Body of pancreas (tissue), 4 donors: ENCODE data around the gene MROH9.

ENCODE experiments used
- CTCF ChIP-seq, 7 experiments: fragments of 450-650 bp in 4 of 7; fragments of 200-600 bp in 3 of 7; sonication (generic) in 3 of 7; IDR thresholded peaks; one replicate each; pipeline ENCODE4 v1.5.1; 2016 to 2019; ENCODE audit warnings: antibody characterized with exemption in 7 of 7
- POLR2A ChIP-seq, 3 donors: fragments of 450-650 bp; IDR thresholded peaks; one replicate each; pipeline ENCODE4 v1.6.1; 2016; ENCODE audit warnings: antibody characterized with exemption in 3 of 3, mild to moderate bottlenecking in 2 of 3

DNA sequence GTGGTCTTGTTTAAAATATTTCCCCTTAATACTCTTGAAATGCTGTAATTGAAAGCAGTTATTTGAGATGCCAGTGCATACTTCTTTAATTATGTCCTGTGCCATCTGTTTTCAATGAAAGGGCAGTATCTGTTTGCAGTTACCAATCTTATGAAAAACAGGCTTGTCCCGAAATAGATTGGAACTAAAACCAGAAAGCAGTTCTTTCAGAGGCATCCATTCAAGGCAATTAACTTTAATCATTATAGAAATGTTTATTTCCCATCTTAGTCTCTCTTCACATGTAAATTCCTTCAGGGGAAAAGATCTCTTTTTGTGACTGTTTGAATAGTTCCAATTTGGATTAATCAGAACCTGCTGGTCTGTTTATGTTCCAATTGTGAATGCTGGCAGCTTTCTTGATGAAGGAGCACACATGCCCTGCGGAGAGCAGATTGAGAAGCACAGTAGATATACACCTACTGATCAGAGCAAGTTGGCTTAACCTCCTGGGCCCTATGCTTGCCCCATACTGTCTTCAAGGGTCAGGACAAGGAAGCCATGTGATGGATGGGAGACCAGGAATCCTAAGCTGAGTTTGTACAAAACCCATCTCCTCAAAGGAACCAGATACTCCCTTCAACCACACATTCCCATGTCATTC lies 41.6 kb upstream of the MROH9 start:
- TF ChIP-seq POLR2A (IDR thresholded peaks at IDR 0.05), result no peak
- no peak for TF ChIP-seq CTCF (IDR thresholded peaks at IDR 0.05)
